ENCODE results near the gene KRT71.

The KRT71 gene

GRCh38 chr12:52499806-52500560 is 53.0 kb downstream of the KRT71 start:
- no peaks in the 10 kb centered on the region for H3F3A ChIP-seq (ENCODE audit: insufficient read depth, low read length)
- no peak overlapping the region for H3K4me2 ChIP-seq (ENCODE audit: low read depth, low read length)
- H3K9ac ChIP-seq (ENCODE audit: low read length): no peak overlapping the region
- no peaks in the 10 kb centered on the region for H4K20me1 ChIP-seq (ENCODE audit: insufficient read depth, low read length)
- H3K4me3 ChIP-seq (ENCODE audit: low read length): no peak overlapping the region
- no peaks in the 10 kb centered on the region for H3K9me2 ChIP-seq (replicated peaks; ENCODE audit: insufficient read depth, low read length)
- H3K79me2 ChIP-seq (ENCODE audit: low read length): no peaks in the 10 kb centered on the region
- H2AFZ ChIP-seq (ENCODE audit: low read length): no peak overlapping the region
- no peak for TF ChIP-seq EZH2phosphoT487 (IDR thresholded peaks at IDR 0.05; ENCODE audit: low read length)
- no peak for TF ChIP-seq CTCF (IDR thresholded peaks at IDR 0.05; ENCODE audit: low read length)
- no peak for TF ChIP-seq EZH2 (optimal IDR thresholded peaks at IDR 0.05; ENCODE audit: low read depth, low read length)
- no peak overlapping the region for H3K27ac ChIP-seq (ENCODE audit: low read length)
- no peak for DNase-seq
- H3K27me3 ChIP-seq (replicated peaks; ENCODE audit: insufficient read depth, low read length): 0 out of 2 replicates have a peak, but pooled peaks cover 4% of the 10 kb centered on the region
- no peaks in the 10 kb centered on the region for H3K9me3 ChIP-seq (replicated peaks; ENCODE audit: insufficient read depth, low read length)
- no peaks in the 10 kb centered on the region for H3K4me1 ChIP-seq (ENCODE audit: low read length)
- no peaks in the 10 kb centered on the region for H3K36me3 ChIP-seq (replicated peaks; ENCODE audit: insufficient read depth, low read length)

GRCh38 chr12:52498946-52499345 is 54.0 kb downstream of the KRT71 start:
- Histone ChIP-seq H3K4me3 (ENCODE audit: low read length) (no peak overlapping the region), H3K4me2 (ENCODE audit: low read depth, low read length) (no peak overlapping the region), H3K9me3 (replicated peaks; ENCODE audit: insufficient read depth, low read length) (no peaks in the 10 kb centered on the region), H3K4me1 (ENCODE audit: low read length) (no peaks in the 10 kb centered on the region), H4K20me1 (ENCODE audit: insufficient read depth, low read length) (no peaks in the 10 kb centered on the region), H3F3A (ENCODE audit: insufficient read depth, low read length) (no peaks in the 10 kb centered on the region), H3K27ac (ENCODE audit: low read length) (no peak overlapping the region), H3K79me2 (ENCODE audit: low read length) (no peaks in the 10 kb centered on the region), H3K9me2 (replicated peaks; ENCODE audit: insufficient read depth, low read length) (no peaks in the 10 kb centered on the region), H3K36me3 (replicated peaks; ENCODE audit: insufficient read depth, low read length) (no peaks in the 10 kb centered on the region), H2AFZ (ENCODE audit: low read length) (no peak overlapping the region), H3K9ac (ENCODE audit: low read length) (no peak overlapping the region), H3K27me3 (replicated peaks; ENCODE audit: insufficient read depth, low read length) (peaks cover 6% of the 10 kb centered on the region; the same call in 1 of the 2 replicates)
- no peak for TF ChIP-seq EZH2 (optimal IDR thresholded peaks at IDR 0.05; ENCODE audit: low read depth, low read length)
- DNase-seq: no peak

GRCh38 chr12:52497975-52498374 is 55.0 kb downstream of the KRT71 start:
- no peak overlapping the region for H3K9ac ChIP-seq (ENCODE audit: low read length)
- DNase-seq: no peak

More at GRCh38 chr12:52497975-52498374, 55.0 kb downstream of the KRT71 start:
- Histone ChIP-seq H3K4me3 (ENCODE audit: low read length) (no peak overlapping the region), H4K20me1 (ENCODE audit: insufficient read depth, low read length) (no peaks in the 10 kb centered on the region), H3K36me3 (replicated peaks; ENCODE audit: insufficient read depth, low read length) (no peaks in the 10 kb centered on the region), H3K4me1 (ENCODE audit: low read length) (no peaks in the 10 kb centered on the region), H3K27me3 (replicated peaks; ENCODE audit: insufficient read depth, low read length) (peaks cover 16% of the 10 kb centered on the region; the same call in 1 of the 2 replicates), H2AFZ (ENCODE audit: low read length) (no peak overlapping the region), H3K27ac (ENCODE audit: low read length) (no peak overlapping the region), H3K4me2 (ENCODE audit: low read depth, low read length) (no peak overlapping the region), H3K9me3 (replicated peaks; ENCODE audit: insufficient read depth, low read length) (no peaks in the 10 kb centered on the region), H3F3A (ENCODE audit: insufficient read depth, low read length) (no peaks in the 10 kb centered on the region), H3K9me2 (replicated peaks; ENCODE audit: insufficient read depth, low read length) (no peaks in the 10 kb centered on the region), H3K79me2 (ENCODE audit: low read length) (no peaks in the 10 kb centered on the region)
- no peak for TF ChIP-seq EZH2phosphoT487 (IDR thresholded peaks at IDR 0.05; ENCODE audit: low read length)
- no peak for TF ChIP-seq EZH2 (optimal IDR thresholded peaks at IDR 0.05; ENCODE audit: low read depth, low read length)
- no peak for TF ChIP-seq CTCF (IDR thresholded peaks at IDR 0.05; ENCODE audit: low read length)
